DND-41 (cell line): ENCODE measurements around the gene SPP2.

Experiments used
- CTCF ChIP-seq: IDR thresholded peaks from 2 replicates; pipeline ENCODE4 v1.5.1; 2012; ENCODE audit warnings: borderline replicate concordance, low read length, moderate library complexity, mild to moderate bottlenecking; ENCODE audit not compliant: poor library complexity, severe bottlenecking; ENCODE audit errors: extremely low read depth
- EZH2 ChIP-seq: IDR thresholded peaks from 3 replicates; pipeline ENCODE4 v1.6.1; 2012; ENCODE audit warnings: borderline replicate concordance, low read depth, mild to moderate bottlenecking, moderate library complexity, low read length, inconsistent platforms; ENCODE audit not compliant: severe bottlenecking

- no peak for TF ChIP-seq CTCF
- no peak for TF ChIP-seq EZH2
These were observed 18.1 kb upstream of the SPP2 start for GRCh38 chr2:234032279-234032856.
